Body of pancreas (tissue), 4 donors: ENCODE results near the gene C5. TPM values are rescaled to one million over a fixed set of nuclear protein-coding genes. Genes with fewer than 3 reads are reported as not detected.

ENCODE experiments used
- ATAC-seq: fragments of 150-250 bp; one replicate; pipeline ENCODE4 v1.9.1; 2016
- DNase-seq, 4 donors: peaks; one replicate each; pipeline ENCODE4 v3.0.0-alpha.2; 2019
- H3K27ac ChIP-seq, 4 donors: fragments of 200-600 bp; sonication (generic); 1 replicate in 3 of 4; 2 replicates in 1 of 4; pipeline versions ENCODE4 v1.5.1 to v1.6.1; 2016 to 2019; ENCODE audit warnings: mild to moderate bottlenecking in 1 of 4, mixed read lengths in 1 of 4, moderate library complexity in 1 of 4
- H3K27me3 ChIP-seq, 2 donors: fragments of 200-600 bp; sonication (generic); one replicate each; pipeline ENCODE4 v1.6.0; 2016; ENCODE audit warnings: mild to moderate bottlenecking in 1 of 2
- H3K36me3 ChIP-seq, 2 donors: fragments of 200-600 bp; sonication (generic); replicated peaks in 1 of 2; 2 replicates each; pipeline ENCODE4 v1.5.1; 2016; ENCODE audit warnings: low read depth in 2 of 2; ENCODE audit not compliant: insufficient read depth in 1 of 2
- H3K4me1 ChIP-seq: fragments of 200-600 bp; sonication (generic); one replicate; pipeline ENCODE4 v1.6.0; 2016
- H3K4me3 ChIP-seq, 2 donors: fragments of 200-600 bp; sonication (generic); 1 replicate in 1 of 2; 2 replicates in 1 of 2; pipeline ENCODE4 v1.5.1; 2016 to 2019
- H3K9me3 ChIP-seq, 3 donors: fragments of 200-600 bp; sonication (generic); 1 replicate in 2 of 3; 2 replicates in 1 of 3; pipeline ENCODE4 v1.5.1; 2016
- POLR2A ChIP-seq, 3 donors: fragments of 450-650 bp; IDR thresholded peaks; one replicate each; pipeline ENCODE4 v1.6.1; 2016; ENCODE audit warnings: antibody characterized with exemption in 3 of 3, mild to moderate bottlenecking in 2 of 3
- WGBS, 2 donors: methylation state at CpG; one replicate each; pipeline ENCODE4 v1.1.5; 2017; 5-methylcytosine and 5-hydroxymethylcytosine counted together
- intact Hi-C: fragments of 100-400 bp; cut with DNase I; formaldehyde crosslinking; loops from one replicate; pipeline ENCODE4 v1.15.1; 2023
- total RNA-seq, 2 donors: library from RNA; depleted of rRNA; stranded (reverse); fragments of >200 nt; gene quantifications; one replicate each; pipeline ENCODE4 v1.1.0, GENCODE V29; 2016
- TF ChIP-seq, protein P1 (sequence below), 7 experiments: fragments of 450-650 bp in 4 of 7; fragments of 200-600 bp in 3 of 7; sonication (generic) in 3 of 7; IDR thresholded peaks; one replicate each; pipeline ENCODE4 v1.5.1; 2016 to 2019; ENCODE audit warnings: antibody characterized with exemption in 7 of 7

C5 gene
- total RNA-seq, 2 donors from 2014 or later, result 7.3 to 16.1 TPM

DNA sequence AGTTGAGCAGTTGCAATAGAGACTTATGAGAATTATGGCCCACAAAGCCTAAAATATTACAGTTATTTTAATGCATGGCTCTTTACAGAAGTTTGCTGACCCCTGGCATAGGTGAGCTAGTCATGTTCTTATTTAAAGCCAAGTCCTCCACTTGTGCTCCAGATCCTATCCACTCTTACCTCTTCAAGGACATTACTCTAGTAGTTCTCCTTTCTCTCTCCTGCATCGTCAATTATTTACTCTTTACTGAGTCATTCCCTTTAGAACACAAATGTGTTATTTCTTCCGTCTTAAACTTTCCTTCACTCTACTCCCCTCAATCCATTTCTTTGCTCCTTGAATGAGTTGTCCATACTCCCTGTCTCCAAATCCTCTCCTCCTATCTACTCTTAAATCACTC is 102.9 kb downstream of the C5 start:
- no peak for ATAC-seq
- H3K4me3 ChIP-seq, result no peak overlapping the region
- no peak for DNase-seq
- intact Hi-C loops, result no loop called here
- H3K9me3 ChIP-seq, result no peaks in the 10 kb centered on the region
- WGBS, 2 donors, result 67 to 73% methylated on average over 2 of the region's 2 CpGs
- no peak for TF ChIP-seq POLR2A (IDR thresholded peaks at IDR 0.05)
- TF ChIP-seq, protein P1, sequence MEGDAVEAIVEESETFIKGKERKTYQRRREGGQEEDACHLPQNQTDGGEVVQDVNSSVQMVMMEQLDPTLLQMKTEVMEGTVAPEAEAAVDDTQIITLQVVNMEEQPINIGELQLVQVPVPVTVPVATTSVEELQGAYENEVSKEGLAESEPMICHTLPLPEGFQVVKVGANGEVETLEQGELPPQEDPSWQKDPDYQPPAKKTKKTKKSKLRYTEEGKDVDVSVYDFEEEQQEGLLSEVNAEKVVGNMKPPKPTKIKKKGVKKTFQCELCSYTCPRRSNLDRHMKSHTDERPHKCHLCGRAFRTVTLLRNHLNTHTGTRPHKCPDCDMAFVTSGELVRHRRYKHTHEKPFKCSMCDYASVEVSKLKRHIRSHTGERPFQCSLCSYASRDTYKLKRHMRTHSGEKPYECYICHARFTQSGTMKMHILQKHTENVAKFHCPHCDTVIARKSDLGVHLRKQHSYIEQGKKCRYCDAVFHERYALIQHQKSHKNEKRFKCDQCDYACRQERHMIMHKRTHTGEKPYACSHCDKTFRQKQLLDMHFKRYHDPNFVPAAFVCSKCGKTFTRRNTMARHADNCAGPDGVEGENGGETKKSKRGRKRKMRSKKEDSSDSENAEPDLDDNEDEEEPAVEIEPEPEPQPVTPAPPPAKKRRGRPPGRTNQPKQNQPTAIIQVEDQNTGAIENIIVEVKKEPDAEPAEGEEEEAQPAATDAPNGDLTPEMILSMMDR (IDR thresholded peaks at IDR 0.05), result no peak
- H3K27ac ChIP-seq, result no peak overlapping the region
- no peaks in the 10 kb centered on the region for H3K27me3 ChIP-seq
- H3K36me3 ChIP-seq, result no peaks in the 10 kb centered on the region
- peaks cover 9% of the 10 kb centered on the region for H3K4me1 ChIP-seq

DNA sequence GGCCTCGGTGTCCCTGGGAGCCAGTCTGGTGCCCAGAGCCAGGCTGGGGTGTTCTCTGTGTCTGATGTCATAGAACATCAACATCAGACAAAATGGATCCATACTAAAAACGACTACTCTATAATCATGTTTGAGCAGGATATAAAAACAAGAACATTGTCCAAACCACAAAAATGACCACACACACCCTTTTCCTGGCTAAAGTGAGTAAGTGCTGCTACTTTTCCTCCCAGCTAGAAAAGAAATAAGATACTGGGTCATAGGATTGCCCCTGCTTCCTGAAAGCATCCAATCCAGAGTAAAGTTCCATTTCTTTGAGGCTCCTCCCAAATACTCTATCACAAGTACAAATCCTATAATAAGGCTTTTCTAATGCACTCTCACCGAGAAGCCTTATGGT is 103.8 kb downstream of the C5 start:
- TF ChIP-seq POLR2A (IDR thresholded peaks at IDR 0.05), result no peak
- TF ChIP-seq, protein P1 (IDR thresholded peaks at IDR 0.05), result no peak
- Histone ChIP-seq H3K27ac (no peak overlapping the region), H3K4me3 (no peak overlapping the region), H3K4me1 (peaks cover 15% of the 10 kb centered on the region), H3K9me3 (no peaks in the 10 kb centered on the region), H3K27me3 (no peaks in the 10 kb centered on the region), H3K36me3 (no peaks in the 10 kb centered on the region)
- ATAC-seq, result no peak
- intact Hi-C loops, result no loop called here
- DNase-seq, result no peak
- 83 to 87% methylated on average over 3 of the region's 3 CpGs for WGBS, 2 donors

- TF ChIP-seq POLR2A (IDR thresholded peaks at IDR 0.05), result no peak
- TF ChIP-seq, protein P1 (IDR thresholded peaks at IDR 0.05), result no peak
- ATAC-seq (no peak), DNase-seq (no peak)
- 86 to 94% methylated on average over 3 of the region's 3 CpGs for WGBS, 2 donors
- Histone ChIP-seq H3K27me3 (no peaks in the 10 kb centered on the region), H3K4me1 (peaks cover 19% of the 10 kb centered on the region), H3K27ac (no peak overlapping the region), H3K36me3 (no peaks in the 10 kb centered on the region), H3K9me3 (no peaks in the 10 kb centered on the region), H3K4me3 (no peak overlapping the region)
- intact Hi-C loops, result no loop called here
These were observed 105.1 kb downstream of the C5 start for GRCh38 chr9:120944948-120945347.

DNA sequence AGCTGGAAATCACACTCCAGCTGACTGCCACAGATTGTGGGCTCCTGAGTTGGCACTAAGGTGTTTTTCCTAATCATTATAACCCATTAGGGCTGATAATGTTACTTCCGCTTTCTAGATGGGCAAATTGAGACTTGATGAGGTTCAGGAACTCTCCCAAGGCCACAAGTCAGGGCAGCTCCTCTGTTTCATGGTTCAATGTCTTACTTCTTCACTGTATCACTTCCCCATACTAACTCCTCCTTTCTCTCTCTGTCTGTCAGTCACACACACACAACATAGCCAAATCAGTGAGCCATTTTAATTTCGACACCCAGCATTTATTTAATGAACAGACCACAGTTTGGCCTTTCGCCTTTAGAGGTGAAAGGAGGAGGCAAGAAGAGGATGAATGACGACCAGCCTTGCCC is 105.6 kb downstream of the C5 start:
- ATAC-seq, result no peak
- intact Hi-C loops, result no loop called here
- H3K36me3 ChIP-seq, result no peaks in the 10 kb centered on the region
- no peaks in the 10 kb centered on the region for H3K27me3 ChIP-seq
- DNase-seq, result no peak
- peaks cover 19% of the 10 kb centered on the region for H3K4me1 ChIP-seq
- H3K4me3 ChIP-seq, result no peak overlapping the region
- 71 to 77% methylated on average over 4 of the region's 4 CpGs for WGBS, 2 donors
- TF ChIP-seq, protein P1 (IDR thresholded peaks at IDR 0.05), result no peak
- no peak for TF ChIP-seq POLR2A (IDR thresholded peaks at IDR 0.05)
- no peak overlapping the region for H3K27ac ChIP-seq
- H3K9me3 ChIP-seq, result no peaks in the 10 kb centered on the region

- ATAC-seq (peak; percentile 69), DNase-seq (peak in 1 of 4 donors; percentile 15)
- Histone ChIP-seq H3K4me1 (peaks cover 19% of the 10 kb centered on the region), H3K27ac (peak overlapping the region; percentile 36 to 71 (median 57)), H3K4me3 (no peak overlapping the region), H3K36me3 (no peaks in the 10 kb centered on the region), H3K27me3 (no peaks in the 10 kb centered on the region), H3K9me3 (no peaks in the 10 kb centered on the region)
- WGBS, 2 donors, result 52 to 61% methylated on average over 8 of the region's 8 CpGs
- no peak for TF ChIP-seq POLR2A (IDR thresholded peaks at IDR 0.05)
- TF ChIP-seq, protein P1 (IDR thresholded peaks at IDR 0.05), result no peak
- intact Hi-C loops, result no loop called here
These were observed 107.7 kb downstream of the C5 start for GRCh38 chr9:120942186-120943001.
